ENCODE results near the gene HSPBP1. TPM values are rescaled to one million over a fixed set of nuclear protein-coding genes. Genes with fewer than 3 reads are reported as not detected.

Gene HSPBP1
- total RNA-seq, 4 donors from 2014 or later, result 18.5 to 41.7 (median 36.7) TPM

GRCh38 chr19:55273978-55274707, 5.8 kb downstream of the HSPBP1 start:
- Histone ChIP-seq H3K4me1 (peaks cover 3 to 4% of the 10 kb centered on the region in 2 donors), H3K9me3 (no peaks in the 10 kb centered on the region), H3K4me3 (no peak overlapping the region), H3K27me3 (no peaks in the 10 kb centered on the region), H3K27ac (no peak overlapping the region), H3K36me3 (peaks cover 0 to 50% of the 10 kb centered on the region in 2 donors)
- DNase-seq, result no peak
- TF ChIP-seq, protein P1, sequence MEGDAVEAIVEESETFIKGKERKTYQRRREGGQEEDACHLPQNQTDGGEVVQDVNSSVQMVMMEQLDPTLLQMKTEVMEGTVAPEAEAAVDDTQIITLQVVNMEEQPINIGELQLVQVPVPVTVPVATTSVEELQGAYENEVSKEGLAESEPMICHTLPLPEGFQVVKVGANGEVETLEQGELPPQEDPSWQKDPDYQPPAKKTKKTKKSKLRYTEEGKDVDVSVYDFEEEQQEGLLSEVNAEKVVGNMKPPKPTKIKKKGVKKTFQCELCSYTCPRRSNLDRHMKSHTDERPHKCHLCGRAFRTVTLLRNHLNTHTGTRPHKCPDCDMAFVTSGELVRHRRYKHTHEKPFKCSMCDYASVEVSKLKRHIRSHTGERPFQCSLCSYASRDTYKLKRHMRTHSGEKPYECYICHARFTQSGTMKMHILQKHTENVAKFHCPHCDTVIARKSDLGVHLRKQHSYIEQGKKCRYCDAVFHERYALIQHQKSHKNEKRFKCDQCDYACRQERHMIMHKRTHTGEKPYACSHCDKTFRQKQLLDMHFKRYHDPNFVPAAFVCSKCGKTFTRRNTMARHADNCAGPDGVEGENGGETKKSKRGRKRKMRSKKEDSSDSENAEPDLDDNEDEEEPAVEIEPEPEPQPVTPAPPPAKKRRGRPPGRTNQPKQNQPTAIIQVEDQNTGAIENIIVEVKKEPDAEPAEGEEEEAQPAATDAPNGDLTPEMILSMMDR (IDR thresholded peaks at IDR 0.05 in 4 of 5, conservative IDR thresholded peaks at IDR 0.05 in 1 of 5), result no peak
- TF ChIP-seq POLR2A (IDR thresholded peaks at IDR 0.05), result no peak
- in situ Hi-C loops (cut with MboI; ENCODE audit: low sequenced_read_pairs in 4 of 4), result no loop called here
- intact Hi-C loops (cut with DNase I; ENCODE audit: low total_unique reads), result no loop called here
- no peak for ATAC-seq

DNA sequence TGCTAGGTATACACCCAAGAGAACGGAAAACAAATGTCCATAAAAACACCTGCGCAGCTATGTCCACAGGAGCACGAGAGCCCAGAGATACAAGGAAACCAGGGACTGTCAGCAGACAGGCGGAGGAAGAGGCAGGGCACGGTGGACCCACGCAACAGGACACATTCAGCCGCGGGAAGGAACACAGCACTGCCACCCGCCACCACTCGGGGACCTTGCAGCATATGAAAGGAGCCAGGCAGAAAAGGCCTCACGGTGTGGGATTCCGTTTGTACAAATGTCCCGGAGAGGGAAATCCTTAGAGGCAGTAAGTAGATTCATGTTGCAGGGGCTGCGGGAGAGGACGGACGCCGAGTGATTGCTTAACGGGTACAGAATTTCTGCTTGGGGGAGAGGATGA, 7.8 kb downstream of the HSPBP1 start:
- TF ChIP-seq, protein P1 (IDR thresholded peaks at IDR 0.05 in 4 of 5, conservative IDR thresholded peaks at IDR 0.05 in 1 of 5), result no peak
- TF ChIP-seq POLR2A (IDR thresholded peaks at IDR 0.05), result no peak
- DNase-seq (no peak), ATAC-seq (no peak)
- H3K27ac ChIP-seq, result no peak overlapping the region
- H3K9me3 ChIP-seq, result no peaks in the 10 kb centered on the region
- no peak overlapping the region for H3K4me3 ChIP-seq
- no peaks in the 10 kb centered on the region for H3K4me1 ChIP-seq
- no peaks in the 10 kb centered on the region for H3K27me3 ChIP-seq
- intact Hi-C loops (cut with DNase I; ENCODE audit: low total_unique reads) (no loop called here), in situ Hi-C loops (cut with MboI; ENCODE audit: low sequenced_read_pairs in 4 of 4) (no loop called here)
- H3K36me3 ChIP-seq, result peaks cover 0 to 44% of the 10 kb centered on the region in 2 donors

- Histone ChIP-seq H3K27ac (no peak overlapping the region), H3K4me3 (no peak overlapping the region), H3K4me1 (no peaks in the 10 kb centered on the region), H3K27me3 (no peaks in the 10 kb centered on the region), H3K9me3 (no peaks in the 10 kb centered on the region), H3K36me3 (peaks cover 0 to 36% of the 10 kb centered on the region in 2 donors)
- intact Hi-C loops (cut with DNase I; ENCODE audit: low total_unique reads) (no loop called here), in situ Hi-C loops (cut with MboI; ENCODE audit: low sequenced_read_pairs in 4 of 4) (no loop called here)
- DNase-seq, result no peak
- no peak for ATAC-seq
- TF ChIP-seq POLR2A (IDR thresholded peaks at IDR 0.05), result no peak
Measured at GRCh38 chr19:55270172-55270942, 9.6 kb downstream of the HSPBP1 start.

GRCh38 chr19:55269299-55269698, 10.6 kb downstream of the HSPBP1 start:
- intact Hi-C loops (cut with DNase I; ENCODE audit: low total_unique reads) (no loop called here), in situ Hi-C loops (cut with MboI; ENCODE audit: low sequenced_read_pairs in 4 of 4) (no loop called here)
- Histone ChIP-seq H3K27ac (no peak overlapping the region), H3K9me3 (no peaks in the 10 kb centered on the region), H3K4me3 (no peak overlapping the region), H3K4me1 (no peaks in the 10 kb centered on the region), H3K36me3 (peaks cover 0 to 31% of the 10 kb centered on the region in 2 donors), H3K27me3 (no peaks in the 10 kb centered on the region)
- ATAC-seq (no peak), DNase-seq (no peak)
- no peak for TF ChIP-seq POLR2A (IDR thresholded peaks at IDR 0.05)
- TF ChIP-seq, protein P1 (IDR thresholded peaks at IDR 0.05 in 4 of 5, conservative IDR thresholded peaks at IDR 0.05 in 1 of 5), result no peak

GRCh38 chr19:55266840-55267239, 13.1 kb downstream of the HSPBP1 start:
- DNase-seq, result no peak

More at GRCh38 chr19:55266840-55267239, 13.1 kb downstream of the HSPBP1 start:
- TF ChIP-seq, protein P1 (IDR thresholded peaks at IDR 0.05 in 4 of 5, conservative IDR thresholded peaks at IDR 0.05 in 1 of 5), result no peak
- TF ChIP-seq POLR2A (IDR thresholded peaks at IDR 0.05), result no peak
- H3K4me1 ChIP-seq, result no peaks in the 10 kb centered on the region
- in situ Hi-C loops (cut with MboI; ENCODE audit: low sequenced_read_pairs in 4 of 4), result no loop called here
- no peaks in the 10 kb centered on the region for H3K27me3 ChIP-seq
- intact Hi-C loops (cut with DNase I; ENCODE audit: low total_unique reads), result no loop called here
- H3K4me3 ChIP-seq, result no peak overlapping the region
- peaks cover 0 to 6% of the 10 kb centered on the region in 2 donors for H3K36me3 ChIP-seq
- H3K9me3 ChIP-seq, result no peaks in the 10 kb centered on the region
- no peak overlapping the region for H3K27ac ChIP-seq
- ATAC-seq, result no peak
